ENCODE measurements around the gene CCDC167. TPM values are rescaled to one million over a fixed set of nuclear protein-coding genes. Genes with fewer than 3 reads are reported as not detected.

CCDC167 gene
- total RNA-seq, 1 donor from 2014 or later = 73.3 TPM

DNA sequence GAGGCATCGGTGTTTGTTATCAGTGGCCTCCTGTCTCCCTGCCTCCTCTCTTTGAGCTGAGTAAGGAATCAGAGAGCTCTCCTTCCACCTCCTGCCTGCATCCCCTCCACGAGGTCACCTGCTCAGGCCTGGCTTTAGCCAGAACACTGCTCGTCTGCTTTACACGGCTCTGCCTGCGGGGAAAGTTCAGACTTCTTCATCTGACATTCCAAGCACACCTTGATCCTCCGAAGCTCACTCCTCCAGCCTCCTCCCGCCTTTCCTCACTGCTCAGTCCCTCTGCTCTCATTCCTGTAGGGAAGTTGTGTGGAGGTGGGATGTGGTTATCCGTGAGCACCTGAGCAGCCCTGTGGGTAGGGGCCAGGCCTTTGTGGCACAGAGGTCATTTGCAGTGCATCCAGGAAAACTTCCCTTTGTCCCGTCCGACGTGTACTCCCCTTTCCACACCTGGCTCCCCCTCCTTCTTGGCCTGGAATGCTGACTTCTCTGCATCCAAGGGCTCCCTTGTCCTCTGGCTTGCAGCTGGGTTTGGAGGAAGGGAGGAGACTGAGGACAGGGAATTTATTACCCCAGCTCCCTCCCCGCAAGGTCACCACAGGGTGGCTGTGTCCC, 12.8 kb upstream of the CCDC167 start:
- intact Hi-C loops (cut with micrococcal nuclease) = no loop called here

DNA sequence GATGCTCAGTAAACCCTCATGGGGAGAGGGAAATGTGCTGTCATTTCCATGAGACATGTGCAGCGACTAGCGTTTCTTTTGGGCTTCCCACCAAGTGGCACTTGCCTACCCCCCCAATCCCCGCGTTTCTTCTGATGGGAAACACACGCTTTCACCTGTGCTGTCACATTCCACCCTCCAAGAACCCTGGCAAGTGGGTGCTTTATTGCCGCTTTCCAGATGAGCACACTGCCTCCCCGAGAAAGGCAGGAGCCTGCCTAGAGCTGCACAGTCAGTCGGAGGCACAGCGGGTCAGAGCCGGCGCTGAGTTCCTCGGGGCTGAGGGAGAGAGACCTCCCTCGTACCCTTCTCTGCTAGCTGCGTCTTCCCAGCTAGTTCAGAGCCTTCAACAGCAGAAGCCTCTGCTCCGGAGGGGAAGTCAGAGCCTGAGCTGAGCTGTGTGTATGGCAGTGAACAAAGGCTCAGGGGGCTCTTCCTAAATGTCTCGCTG, 12.3 kb upstream of the CCDC167 start:
- intact Hi-C loops (cut with micrococcal nuclease) = no loop called here

DNA sequence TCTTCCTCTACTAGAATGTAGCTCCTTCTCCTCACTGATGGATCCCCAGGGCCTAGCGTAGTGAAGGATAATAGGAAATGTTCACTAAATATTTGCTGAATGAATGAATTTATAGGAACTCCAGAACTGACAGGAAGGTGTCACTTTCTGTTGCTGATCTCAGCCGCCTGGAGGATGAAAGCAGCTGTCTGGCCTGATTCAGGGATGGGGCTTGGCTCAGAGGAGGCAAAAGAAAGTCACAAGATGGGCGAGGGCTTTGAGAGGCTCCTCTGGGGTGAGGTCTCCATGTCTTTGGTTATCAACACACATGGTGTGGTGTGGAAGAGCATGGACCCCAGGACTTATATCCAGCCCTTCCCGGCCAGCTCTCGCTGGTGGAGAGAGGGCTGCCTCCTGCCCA, 11.5 kb upstream of the CCDC167 start:
- intact Hi-C loops (cut with micrococcal nuclease) = no loop called here

DNA sequence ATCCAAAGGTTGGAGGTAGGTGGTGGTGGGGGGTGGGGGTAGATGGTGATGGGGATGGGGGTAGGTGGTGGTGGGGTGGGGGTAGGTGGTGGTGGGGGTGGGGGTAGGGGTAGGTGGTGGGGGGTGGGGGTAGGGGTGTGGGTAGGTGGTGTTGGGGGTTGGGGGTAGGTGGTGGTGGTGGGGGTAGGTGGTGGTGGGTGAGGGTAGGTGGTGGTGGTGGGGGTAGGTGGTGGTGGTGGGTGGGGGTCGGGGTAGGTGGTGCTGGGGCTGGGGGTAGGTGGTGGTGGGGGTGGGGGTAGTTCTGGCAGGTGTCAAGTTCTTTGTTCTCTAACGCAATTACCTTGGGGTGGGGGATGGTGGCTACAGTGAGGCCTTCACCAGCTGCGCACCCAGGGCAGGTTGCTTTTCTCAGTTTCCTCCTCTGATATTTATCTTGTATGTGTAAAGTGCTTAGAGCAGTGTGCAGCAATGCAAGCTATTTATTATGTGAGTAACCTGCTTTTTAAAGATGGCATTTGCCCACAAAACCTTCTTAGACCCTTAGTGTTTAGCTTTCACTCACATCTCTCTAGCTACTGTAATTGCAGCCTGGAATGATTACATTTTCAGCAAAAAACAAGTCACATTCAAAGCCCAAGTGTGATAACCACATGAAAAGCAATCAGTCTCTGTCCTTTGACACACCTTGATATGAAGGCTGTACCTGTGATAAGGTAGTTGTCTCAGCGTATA, 8.2 kb upstream of the CCDC167 start:
- intact Hi-C loops (cut with micrococcal nuclease) = loop anchor here (2.0 to 10.0 kb wide), 2 partner anchors 189 to 1197 kb away; partner anchors contain the start of genes GLO1 and MDGA1

DNA sequence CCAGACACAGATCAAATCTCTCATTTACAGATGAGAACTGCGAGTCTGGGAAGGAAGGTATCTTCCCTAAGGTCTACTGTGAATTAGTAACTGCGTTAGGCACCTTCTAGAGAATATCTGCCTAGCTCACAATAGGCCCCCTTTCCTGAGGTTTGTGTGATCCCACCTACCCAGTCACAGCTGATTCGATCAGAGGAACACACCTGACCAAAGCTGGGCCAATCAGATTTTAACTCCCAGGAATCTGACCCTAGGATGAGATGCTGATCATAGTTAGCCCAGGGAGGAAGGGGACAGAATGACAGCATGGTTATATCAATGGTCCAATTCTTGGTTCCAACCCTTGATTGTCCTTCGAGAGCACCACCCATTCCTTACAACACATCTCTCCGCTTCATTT, 7.4 kb upstream of the CCDC167 start:
- intact Hi-C loops (cut with micrococcal nuclease) = loop anchor here (10.0 kb wide), 1 partner anchor 1198 kb away; the partner anchor contains the start of gene GLO1

DNA sequence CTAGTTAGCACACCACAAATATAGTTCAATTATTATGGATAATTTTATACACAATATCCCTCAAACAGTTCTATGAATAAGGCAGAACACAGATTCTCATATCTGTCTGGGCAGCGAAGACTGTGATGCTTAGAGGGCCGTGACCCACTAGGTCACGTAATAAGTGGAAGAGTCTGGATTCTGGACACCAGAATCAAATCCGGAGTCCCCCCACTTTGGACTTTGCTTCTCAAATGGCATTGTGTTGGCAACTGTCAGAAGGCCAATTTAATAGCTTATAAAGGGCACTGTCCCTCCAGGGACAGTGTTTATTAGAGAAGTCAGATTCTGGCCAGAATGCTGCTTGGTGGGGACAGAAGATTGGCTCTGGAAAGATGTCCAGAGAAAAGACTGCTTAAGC, 6.8 kb upstream of the CCDC167 start:
- intact Hi-C loops (cut with micrococcal nuclease) = loop anchor here (10.0 kb wide), 1 partner anchor 1198 kb away; the partner anchor contains the start of gene GLO1

DNA sequence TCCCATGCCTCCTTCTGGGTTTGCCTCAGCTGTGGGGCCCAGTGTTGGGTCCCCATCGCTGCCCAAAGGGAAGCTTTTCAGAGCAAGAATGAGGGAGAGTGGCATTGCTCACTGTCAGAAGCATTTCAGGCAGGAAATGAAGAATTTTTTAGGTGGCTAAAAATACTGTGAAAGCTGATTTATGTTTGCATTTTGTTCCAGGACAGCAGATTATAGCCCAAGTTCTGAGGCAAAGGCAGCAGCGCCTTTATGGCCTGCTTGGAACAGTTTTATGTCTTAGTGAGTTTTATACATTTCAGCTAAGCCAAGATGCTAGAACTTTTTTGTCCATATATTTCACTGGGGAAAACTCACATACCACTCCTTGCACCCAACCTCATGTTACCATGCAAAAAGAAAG, 4.3 kb upstream of the CCDC167 start:
- intact Hi-C loops (cut with micrococcal nuclease) = loop anchor here (5.0 to 10.0 kb wide), 2 partner anchors 822 to 1201 kb away; partner anchors contain the start of gene GLO1

DNA sequence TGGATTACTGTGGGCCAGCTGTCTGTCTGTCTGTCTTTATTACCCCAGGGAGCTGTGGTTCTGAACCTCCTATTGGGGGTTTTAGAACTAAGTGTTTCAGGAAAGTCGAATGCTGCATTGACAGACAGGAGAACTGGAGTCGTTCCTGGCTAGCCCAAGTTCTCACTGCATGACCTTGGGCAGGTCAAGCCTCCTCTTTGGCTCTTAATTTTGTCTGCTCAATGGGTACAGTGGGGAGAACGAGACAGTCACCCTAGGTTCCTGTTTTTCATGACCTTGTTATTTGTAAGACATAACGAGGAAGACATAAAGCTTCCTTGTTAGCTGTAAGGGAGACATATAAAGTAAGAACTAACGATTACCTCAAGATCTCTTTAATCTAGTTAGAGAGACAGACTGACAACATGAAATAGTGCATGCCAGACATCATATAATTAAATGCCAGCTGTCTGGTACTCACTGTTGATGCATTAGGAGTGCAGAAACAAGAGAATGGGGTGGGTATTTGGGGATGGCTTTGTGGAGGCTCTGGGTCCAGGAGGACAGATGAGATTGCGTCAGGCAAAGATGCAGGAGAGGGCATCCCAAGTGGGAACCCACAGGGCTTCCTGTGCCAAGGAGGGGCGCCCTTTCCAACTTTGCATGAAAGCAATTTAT, 3.7 kb upstream of the CCDC167 start:
- intact Hi-C loops (cut with micrococcal nuclease) = loop anchor here (1.0 to 10.0 kb wide), 3 partner anchors 50 to 1201 kb away; partner anchors contain the start of gene GLO1

DNA sequence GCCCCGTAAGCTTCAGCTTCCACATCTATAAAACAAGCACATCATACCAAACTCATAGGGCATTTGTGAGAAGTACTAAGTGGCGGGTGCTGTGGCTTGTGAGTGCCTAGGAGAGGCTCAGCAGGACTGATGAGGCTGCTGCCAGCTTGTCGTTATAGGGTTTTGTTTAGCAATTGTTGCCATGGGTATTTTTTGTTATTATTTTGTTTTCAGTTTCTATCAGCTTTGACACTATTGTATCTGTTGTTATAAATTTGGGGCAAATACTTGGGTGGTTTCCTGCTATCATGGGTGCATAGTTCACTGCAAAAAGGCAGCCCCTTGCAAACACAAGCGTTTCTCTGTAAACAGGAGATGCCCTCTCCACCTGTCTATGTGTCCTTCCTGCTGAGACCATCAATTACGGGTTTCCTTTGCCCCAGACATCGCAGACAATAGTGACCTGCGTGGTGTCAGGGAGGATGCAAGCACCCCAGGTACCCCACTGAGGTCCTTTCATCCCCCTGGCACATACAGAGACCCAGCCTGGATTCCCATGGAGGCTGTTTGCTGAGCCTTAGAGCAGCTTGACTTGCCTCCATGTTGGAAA, 3.1 kb upstream of the CCDC167 start:
- intact Hi-C loops (cut with micrococcal nuclease) = loop anchor here (1.0 to 10.0 kb wide), 4 partner anchors 15 to 1202 kb away; partner anchors contain the start of gene GLO1

DNA sequence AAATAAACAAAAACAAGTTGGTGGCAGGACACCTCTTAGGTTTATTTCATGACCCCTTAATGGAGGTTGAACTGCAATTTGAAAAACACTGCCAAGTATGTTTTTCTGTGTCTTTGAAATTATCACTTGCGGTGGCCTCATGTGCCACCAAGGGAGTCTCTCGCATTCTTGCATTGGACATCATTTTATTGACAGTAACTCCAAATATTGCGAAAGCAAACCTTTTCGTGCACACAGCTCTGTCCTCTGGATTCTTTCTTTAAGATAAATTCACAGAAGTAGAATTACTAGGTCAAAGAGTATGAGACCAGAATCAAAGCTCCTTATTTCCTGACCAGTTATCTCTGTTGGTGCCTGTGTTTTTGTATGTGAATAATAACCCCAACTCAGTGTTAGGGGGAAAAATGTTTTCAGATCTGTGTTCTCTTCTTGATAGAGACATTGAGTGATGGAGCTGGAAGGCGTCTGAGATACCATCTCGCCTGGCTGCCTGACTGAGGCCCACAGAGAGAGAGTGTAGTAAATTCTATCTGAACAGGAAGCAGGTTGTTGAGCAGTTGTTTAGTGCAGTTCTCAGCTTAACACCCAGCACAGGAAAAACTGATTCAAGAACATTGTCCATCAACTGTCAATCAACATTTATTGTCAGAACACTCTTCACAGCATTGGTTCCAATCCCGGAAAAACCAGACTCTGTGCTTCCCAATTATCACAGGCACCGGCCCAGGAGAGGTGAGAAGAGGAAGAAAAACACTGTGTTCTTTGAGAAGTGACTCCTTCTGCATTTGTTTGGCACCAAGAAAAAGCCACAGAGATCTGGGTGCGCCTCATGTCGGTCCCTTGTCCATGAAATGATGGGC, 2.2 kb upstream of the CCDC167 start:
- intact Hi-C loops (cut with micrococcal nuclease) = loop anchor here (1.0 to 10.0 kb wide), 3 partner anchors 15 to 1203 kb away; partner anchors contain the start of gene GLO1

DNA sequence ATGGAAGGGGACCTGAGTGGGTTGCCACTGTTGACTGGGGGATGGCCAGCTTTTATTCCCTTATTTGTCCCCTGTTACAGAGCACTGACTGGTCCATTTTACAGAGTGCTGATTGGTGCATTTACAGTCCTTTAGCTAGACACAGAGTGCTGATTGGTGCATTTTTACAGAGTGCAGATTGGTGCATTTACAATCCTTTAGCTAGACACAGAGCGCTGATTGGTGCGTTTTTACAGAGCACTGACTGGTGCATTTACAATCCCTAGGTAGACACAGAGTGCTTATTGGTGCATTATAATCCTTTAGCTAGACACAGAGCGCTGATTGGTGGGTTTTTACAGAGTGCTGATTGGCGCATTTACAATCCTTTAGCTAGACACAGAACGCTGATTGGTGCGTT, 1.2 kb upstream of the CCDC167 start:
- intact Hi-C loops (cut with micrococcal nuclease) = loop anchor here (1.0 to 10.0 kb wide), 3 partner anchors 68 to 1204 kb away; partner anchors contain the start of genes CMTR1 and GLO1

DNA sequence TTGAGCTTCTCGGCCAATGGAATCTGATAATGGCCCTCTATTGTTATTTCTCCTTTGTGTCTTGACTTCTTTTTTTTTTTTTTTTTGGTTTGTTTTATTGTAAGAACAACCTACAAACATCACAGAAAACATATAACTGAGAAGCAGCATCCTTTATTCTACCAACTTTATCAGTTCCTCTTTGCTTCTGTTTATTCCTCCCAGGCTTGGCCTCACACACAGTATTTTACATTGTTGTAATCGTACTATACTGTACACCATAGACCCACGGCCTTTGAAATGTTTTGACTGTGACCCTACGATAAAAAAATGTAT, 558 bp upstream of the CCDC167 start:
- intact Hi-C loops (cut with micrococcal nuclease) = loop anchor here (1.0 to 10.0 kb wide), 3 partner anchors 67 to 1205 kb away; partner anchors contain the start of genes CMTR1 and GLO1

DNA sequence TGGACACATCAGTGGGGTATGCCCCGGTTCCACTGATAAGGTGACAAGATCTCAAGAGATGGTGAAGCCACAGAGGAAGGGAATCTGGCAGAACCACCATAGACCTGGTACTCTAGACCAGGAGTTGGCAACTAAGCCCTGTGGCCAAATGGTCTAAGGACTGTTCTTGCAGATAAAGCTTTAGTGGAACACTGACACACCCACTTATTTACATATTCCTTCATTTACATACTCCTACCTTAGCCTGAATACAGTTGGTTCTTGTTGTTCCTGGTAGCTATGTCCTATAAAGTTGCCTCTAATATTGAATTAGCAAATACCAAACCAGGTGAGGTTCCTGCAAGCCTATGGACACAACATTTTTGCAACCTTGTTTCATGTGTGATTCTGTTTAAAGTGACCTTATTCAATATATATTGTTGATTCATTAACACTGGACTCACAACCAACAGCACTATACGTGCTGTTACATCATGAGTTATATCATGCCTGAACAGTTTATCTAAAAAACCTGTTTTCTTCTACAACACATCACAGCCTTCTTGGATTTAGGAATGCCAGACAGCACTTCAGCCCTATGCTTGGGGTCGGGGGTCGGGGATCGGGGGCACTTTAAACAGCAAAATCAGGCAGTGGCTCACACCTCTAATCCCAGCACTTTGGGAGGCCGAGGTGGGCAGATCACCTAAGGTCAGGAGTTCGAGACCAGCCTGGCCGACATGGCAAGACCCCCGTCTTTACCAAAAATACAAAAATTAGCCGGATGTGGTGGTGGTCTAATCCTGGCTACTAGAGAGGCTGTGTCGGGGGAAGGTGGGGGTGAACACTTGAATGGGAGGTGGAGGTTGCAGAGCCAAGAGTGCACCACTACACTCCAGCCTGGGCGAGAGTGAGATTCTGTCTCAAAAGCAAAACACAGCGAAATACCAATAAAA, 2.5 kb downstream of the CCDC167 start:
- intact Hi-C loops (cut with micrococcal nuclease) = no loop called here

DNA sequence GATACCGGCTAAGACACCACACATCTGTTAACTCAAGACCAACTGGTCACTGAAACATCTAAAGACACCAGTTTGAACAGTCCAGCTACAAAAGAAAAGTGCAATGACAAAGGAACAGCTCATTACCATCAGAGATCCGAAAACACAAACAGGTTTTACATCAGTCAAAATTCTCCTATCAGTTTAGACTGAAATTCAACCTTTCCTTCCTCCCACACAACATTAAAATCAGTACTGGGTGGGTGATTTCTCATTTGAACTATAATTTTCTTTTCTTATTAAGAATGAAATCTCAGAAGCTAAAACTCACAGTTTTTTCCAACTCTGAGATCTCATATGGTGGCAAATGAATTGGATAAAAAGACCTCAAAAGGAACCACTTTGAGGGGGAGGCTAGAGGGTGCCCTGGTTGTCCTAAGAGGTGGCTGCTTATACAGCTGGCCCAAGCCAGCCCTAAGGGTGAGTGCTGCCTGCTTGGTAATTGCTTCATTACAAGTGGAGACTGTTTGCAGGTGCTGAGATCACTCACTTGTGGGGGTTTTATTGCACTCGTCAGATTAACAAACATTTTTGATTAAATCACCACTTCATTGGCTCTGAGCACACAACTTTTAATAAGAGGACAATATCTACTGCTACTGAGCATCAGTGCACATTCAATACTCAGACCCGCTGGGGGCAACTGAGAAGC, 4.3 kb downstream of the CCDC167 start:
- intact Hi-C loops (cut with micrococcal nuclease) = no loop called here

DNA sequence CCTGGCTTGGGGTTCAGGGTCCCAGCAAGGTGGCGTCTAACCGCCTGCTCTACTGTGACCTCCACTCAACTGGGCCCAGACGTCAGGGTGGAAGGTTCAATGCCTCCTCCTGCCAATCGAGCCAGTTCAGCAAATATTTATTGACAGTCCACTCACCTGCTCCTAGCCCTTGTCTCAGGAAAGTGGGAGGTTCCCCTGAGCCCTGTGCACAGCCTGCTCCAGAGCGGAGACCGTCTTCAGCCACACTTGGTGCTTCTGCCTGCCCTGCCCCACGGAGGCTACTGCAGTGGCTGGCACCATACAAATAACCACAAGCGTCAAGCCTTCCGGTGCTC, 6.1 kb downstream of the CCDC167 start:
- intact Hi-C loops (cut with micrococcal nuclease) = no loop called here

DNA sequence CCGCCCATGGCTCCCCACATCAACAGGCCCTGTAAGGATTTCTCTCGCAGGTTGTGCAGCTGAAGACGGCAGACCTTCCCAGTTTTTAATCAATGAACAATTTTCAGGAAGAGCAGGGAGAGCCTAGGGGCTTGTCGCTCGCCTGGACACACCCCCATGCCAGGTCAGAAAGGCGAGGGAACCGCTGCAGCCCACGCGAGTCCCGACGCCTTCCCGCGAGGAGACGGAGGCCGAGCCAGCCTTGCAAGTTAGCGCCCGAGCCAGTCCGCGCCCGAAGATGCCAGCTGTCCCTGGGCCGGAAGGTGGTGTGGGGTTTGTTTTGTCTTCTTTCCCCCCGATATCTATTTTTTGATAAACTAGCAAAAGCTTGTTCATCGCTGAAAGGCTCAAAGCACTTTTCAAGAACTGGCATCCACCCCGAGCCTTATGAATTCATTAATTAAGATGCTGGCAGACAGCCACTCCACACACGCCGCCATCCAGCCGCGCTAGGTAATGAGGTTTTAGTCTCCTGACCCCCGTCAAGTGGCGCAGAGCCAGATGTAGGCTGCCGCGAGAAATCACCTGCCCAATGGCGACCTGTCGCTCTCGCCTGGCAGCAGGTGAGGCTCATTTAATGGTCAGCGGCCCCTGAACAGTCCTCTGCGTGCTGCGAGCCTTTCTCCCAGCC, 6.6 kb downstream of the CCDC167 start:
- intact Hi-C loops (cut with micrococcal nuclease) = no loop called here

DNA sequence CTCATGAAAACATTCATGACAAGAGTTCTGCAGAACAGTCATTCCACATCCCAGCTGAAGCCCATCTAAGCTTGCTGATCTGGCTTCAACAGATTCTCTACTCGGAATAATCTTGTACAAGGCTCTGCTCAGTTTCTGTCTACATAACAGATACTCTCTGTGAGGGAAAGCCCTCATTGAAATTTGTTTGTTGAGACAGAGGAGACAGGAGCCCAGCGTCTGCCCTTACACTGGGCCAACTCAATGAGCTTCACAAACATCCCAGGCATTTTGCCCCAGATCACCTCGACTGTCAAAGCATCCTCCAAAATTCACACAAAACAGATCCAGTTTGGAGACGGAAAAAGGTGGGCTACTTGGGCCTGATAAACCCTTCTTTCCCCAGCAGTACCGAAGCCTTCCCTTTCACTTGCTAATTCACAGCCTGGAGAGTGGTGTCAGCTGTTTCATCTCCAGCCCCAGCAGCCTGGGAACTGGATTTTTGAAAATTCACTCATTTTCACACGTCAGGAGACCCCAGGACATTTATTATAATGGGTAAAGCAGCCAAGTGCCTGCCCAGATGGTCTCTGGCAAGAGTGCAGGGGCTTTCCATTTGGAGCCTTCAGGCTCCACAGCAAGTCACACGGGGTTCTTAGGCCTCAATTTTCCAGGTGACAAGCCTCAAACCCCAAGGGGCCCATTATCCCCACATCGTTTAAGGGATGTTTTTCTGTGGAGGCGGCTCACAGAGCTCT, 7.3 kb downstream of the CCDC167 start:
- intact Hi-C loops (cut with micrococcal nuclease) = no loop called here

DNA sequence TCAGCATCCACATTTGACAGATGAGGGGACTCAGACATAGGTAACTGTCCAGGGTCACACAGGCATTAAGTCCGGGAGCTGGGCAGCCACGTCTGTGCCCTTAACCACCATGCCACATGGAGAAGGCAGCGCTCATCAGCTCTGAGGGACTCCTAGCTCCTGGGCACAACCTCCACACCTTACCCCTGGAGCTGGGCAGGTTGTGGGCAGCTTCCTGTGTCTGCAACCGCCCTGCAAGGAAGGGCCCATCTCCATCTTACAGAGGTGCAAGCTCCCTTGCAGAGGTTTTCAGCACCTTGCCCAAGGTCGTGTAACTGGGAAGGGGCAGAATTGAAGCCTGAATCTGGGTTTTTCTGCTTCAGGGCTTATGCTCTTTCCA, 7.9 kb downstream of the CCDC167 start:
- intact Hi-C loops (cut with micrococcal nuclease) = no loop called here
